ENCODE data around the gene PLEKHA4. TPM values are rescaled to one million over a fixed set of nuclear protein-coding genes. Genes with fewer than 3 reads are reported as not detected.
"Not testable (repeated sequence)": the region's sequence is repeated elsewhere in the genome, so short reads cannot be mapped to it uniquely, and the experiment has no call there.

Gene PLEKHA4
- total RNA-seq, 1 donor from 2014 or later = 40.0 TPM

DNA sequence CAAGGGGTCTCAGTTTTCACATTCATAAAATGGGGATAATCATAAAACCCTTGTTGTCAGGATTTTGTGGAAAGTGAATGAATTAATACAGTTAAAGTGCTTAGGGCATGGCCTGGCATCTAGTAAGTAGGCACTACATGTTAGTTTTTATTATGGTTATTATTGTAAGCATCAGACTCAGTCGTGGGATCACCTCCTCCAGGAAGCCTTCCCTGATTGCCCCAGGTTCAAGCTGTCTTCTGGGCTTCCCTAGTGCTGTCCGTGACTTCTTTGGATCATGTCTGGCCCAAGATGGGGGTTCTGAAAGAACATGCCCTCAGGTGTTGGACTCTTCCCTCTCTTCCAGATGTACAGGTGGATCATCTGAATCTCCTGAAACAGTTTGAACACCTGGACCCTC, 42.4 kb upstream of the PLEKHA4 start:
- TF ChIP-seq, protein P1, sequence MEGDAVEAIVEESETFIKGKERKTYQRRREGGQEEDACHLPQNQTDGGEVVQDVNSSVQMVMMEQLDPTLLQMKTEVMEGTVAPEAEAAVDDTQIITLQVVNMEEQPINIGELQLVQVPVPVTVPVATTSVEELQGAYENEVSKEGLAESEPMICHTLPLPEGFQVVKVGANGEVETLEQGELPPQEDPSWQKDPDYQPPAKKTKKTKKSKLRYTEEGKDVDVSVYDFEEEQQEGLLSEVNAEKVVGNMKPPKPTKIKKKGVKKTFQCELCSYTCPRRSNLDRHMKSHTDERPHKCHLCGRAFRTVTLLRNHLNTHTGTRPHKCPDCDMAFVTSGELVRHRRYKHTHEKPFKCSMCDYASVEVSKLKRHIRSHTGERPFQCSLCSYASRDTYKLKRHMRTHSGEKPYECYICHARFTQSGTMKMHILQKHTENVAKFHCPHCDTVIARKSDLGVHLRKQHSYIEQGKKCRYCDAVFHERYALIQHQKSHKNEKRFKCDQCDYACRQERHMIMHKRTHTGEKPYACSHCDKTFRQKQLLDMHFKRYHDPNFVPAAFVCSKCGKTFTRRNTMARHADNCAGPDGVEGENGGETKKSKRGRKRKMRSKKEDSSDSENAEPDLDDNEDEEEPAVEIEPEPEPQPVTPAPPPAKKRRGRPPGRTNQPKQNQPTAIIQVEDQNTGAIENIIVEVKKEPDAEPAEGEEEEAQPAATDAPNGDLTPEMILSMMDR (IDR thresholded peaks at IDR 0.05) = no peak
- Mint-ChIP-seq H3K27ac (ENCODE audit: unreplicated experiment) (no peak overlapping the region), H3K27me3 (ENCODE audit: unreplicated experiment) (no peaks in the 10 kb centered on the region), H3K36me3 (ENCODE audit: unreplicated experiment) (peaks cover 41% of the 10 kb centered on the region), H3K9me3 (ENCODE audit: unreplicated experiment) (no peaks in the 10 kb centered on the region), H3K4me1 (ENCODE audit: unreplicated experiment) (no peaks in the 10 kb centered on the region), H3K4me3 (ENCODE audit: unreplicated experiment) (no peak overlapping the region)
- DNase-seq (ENCODE audit: extremely low spot score, unreplicated experiment) = no peak

DNA sequence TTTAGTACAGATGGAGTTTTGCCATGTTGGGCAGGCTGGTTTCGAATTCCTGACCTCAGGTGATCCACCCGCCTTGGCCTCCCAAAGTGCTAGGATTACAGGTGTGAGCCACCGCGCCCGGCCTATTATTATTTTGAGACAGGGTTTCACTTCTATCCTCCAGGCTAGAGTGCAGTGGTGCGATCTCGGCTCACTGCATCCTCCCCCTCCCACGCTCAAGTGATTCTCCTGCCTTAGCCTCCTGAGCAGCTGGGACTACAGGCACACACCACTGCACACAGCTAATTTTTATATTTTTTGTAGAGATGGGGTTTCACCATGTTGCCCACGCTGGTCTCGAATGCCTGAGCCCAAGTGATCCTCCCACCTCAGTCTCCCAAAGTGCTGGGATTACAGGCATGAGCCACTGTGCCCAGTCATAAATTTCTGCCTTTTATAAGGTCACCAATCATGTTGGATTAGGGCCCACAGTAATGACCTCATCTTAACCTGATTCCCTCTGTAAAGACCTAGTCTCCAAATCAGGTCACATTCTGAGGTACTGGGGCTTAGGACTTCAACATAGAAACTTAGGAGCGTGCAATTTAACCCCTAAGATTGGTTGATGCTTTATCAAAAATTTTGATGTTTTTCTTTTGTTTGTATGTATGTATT, 41.1 kb upstream of the PLEKHA4 start:
- not testable (repeated sequence) for DNase-seq (ENCODE audit: extremely low spot score, unreplicated experiment); H3K27ac Mint-ChIP-seq (ENCODE audit: unreplicated experiment); H3K9me3 Mint-ChIP-seq (ENCODE audit: unreplicated experiment); H3K27me3 Mint-ChIP-seq (ENCODE audit: unreplicated experiment); H3K4me1 Mint-ChIP-seq (ENCODE audit: unreplicated experiment); H3K4me3 Mint-ChIP-seq (ENCODE audit: unreplicated experiment)
- peaks cover 43% of the 10 kb centered on the region for H3K36me3 Mint-ChIP-seq (ENCODE audit: unreplicated experiment)

DNA sequence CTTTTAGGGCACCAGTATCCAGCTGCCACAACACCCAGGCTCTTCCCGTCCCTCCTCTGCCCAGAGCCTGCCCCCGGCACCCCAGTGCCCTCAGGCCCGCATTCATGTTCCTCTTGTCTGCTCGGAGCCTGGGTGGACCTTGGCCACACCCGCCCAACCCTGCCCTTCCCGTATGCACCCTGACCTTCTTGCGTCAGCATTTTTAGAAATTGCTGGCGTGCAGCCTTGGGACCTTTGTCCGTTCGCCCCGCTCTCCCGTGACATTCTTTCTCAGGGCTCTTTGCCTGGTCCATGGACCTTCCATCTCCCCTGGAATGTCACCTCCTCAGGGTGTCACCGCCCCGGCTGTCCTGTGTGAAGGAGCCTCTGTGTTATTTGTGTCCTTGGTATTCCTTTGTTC, 39.3 kb upstream of the PLEKHA4 start:
- H3K27ac Mint-ChIP-seq (ENCODE audit: unreplicated experiment) = no peak overlapping the region
- peaks cover 32% of the 10 kb centered on the region for H3K36me3 Mint-ChIP-seq (ENCODE audit: unreplicated experiment)
- H3K9me3 Mint-ChIP-seq (ENCODE audit: unreplicated experiment) = no peaks in the 10 kb centered on the region
- H3K27me3 Mint-ChIP-seq (ENCODE audit: unreplicated experiment) = no peaks in the 10 kb centered on the region
- no peak for DNase-seq (ENCODE audit: extremely low spot score, unreplicated experiment)
- no peaks in the 10 kb centered on the region for H3K4me1 Mint-ChIP-seq (ENCODE audit: unreplicated experiment)
- TF ChIP-seq, protein P1 (IDR thresholded peaks at IDR 0.05) = no peak
- no peak overlapping the region for H3K4me3 Mint-ChIP-seq (ENCODE audit: unreplicated experiment)

DNA sequence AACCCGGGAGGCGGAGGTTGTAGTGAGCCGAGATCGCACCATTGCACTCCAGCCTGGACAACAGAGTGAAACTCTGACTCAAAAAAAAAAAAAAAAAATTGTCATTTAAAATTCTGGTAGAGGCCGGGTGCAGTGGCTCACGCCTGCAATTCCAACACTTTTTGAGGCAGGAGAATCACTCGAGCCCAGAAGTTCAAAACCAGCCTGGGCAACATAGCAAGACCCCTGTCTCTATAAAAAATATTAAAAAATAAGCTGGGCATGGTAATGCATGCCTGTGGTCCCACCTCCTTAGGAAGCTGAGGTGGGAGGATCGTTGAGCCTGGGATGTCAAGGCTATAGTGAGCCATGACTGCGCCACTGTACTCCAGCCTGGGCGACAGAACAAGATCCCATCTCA, 37.9 kb upstream of the PLEKHA4 start:
- H3K27me3 Mint-ChIP-seq (ENCODE audit: unreplicated experiment) = no peaks in the 10 kb centered on the region
- peaks cover 29% of the 10 kb centered on the region for H3K36me3 Mint-ChIP-seq (ENCODE audit: unreplicated experiment)
- peaks cover 10% of the 10 kb centered on the region for H3K4me1 Mint-ChIP-seq (ENCODE audit: unreplicated experiment)
- no peak overlapping the region for H3K27ac Mint-ChIP-seq (ENCODE audit: unreplicated experiment)
- H3K9me3 Mint-ChIP-seq (ENCODE audit: unreplicated experiment) = no peaks in the 10 kb centered on the region
- TF ChIP-seq, protein P1 (IDR thresholded peaks at IDR 0.05) = no peak
- DNase-seq (ENCODE audit: extremely low spot score, unreplicated experiment) = no peak
- no peak overlapping the region for H3K4me3 Mint-ChIP-seq (ENCODE audit: unreplicated experiment)

DNA sequence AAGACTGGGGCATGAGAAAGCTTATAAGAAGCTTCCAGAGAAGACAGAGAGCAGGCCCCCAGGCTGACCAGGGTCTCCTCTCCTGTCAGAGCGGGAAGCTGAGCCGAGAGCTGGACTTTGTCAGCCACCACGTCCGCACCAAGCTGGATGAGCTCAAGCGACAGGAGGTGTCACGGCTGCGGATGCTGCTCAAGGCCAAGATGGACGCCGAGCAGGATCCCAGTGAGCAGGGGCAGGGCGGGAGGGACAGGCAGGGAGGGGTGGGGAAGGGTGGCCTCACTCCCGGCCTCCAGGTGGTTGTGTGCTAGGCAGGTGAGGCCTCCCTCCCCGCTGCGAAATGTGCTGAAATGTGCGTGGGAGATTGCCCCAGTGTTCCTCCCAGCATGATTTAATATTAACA, 37.2 kb upstream of the PLEKHA4 start:
- H3K4me3 Mint-ChIP-seq (ENCODE audit: unreplicated experiment) = no peak overlapping the region
- H3K27me3 Mint-ChIP-seq (ENCODE audit: unreplicated experiment) = no peaks in the 10 kb centered on the region
- no peaks in the 10 kb centered on the region for H3K9me3 Mint-ChIP-seq (ENCODE audit: unreplicated experiment)
- no peak for DNase-seq (ENCODE audit: extremely low spot score, unreplicated experiment)
- H3K27ac Mint-ChIP-seq (ENCODE audit: unreplicated experiment) = no peak overlapping the region
- H3K36me3 Mint-ChIP-seq (ENCODE audit: unreplicated experiment) = peaks cover 24% of the 10 kb centered on the region
- TF ChIP-seq, protein P1 (IDR thresholded peaks at IDR 0.05) = no peak
- peaks cover 14% of the 10 kb centered on the region for H3K4me1 Mint-ChIP-seq (ENCODE audit: unreplicated experiment)

DNA sequence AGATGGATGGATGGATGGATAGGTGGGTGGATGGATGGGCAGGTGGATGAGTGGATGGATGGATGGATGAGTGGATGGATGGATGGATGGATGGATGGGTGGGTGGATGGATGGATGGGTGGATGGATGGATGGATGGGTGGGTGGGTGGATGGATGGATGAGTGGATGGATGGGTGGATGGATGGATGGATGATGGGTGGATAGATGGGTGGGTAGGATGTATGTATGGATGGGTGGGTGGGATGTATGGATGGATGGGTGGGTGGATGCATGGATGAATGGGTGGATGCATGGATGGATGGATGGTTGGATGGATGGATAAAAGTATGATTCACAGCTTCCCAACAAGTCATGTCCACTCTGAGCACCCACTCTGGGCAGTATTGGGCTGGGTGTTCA, 35.4 kb upstream of the PLEKHA4 start:
- H3K4me3 Mint-ChIP-seq (ENCODE audit: unreplicated experiment) = not testable (repeated sequence)

DNA sequence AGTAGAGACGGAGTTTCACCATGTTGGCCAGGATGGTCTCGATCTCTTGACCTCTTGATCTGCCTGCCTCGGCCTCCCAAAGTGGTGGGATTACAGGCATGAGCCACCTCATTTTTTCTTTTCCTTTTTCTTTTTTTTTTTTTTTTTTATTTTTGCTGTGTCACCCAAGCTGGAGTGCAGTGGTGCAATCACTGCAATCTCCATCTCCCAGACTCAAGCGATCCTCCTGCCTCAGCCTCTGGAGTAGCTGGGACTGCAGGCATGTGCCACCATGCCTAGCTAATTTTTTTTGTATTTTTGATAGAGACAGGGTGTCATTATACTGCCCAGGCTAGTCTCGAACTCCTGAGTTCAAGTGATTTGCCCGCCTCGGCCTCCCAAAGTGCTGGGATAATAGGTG, 33.9 kb upstream of the PLEKHA4 start:
- not testable (repeated sequence) for DNase-seq (ENCODE audit: extremely low spot score, unreplicated experiment); H3K27ac Mint-ChIP-seq (ENCODE audit: unreplicated experiment); H3K9me3 Mint-ChIP-seq (ENCODE audit: unreplicated experiment); H3K27me3 Mint-ChIP-seq (ENCODE audit: unreplicated experiment)
- Mint-ChIP-seq H3K36me3 (ENCODE audit: unreplicated experiment) (peaks cover 17% of the 10 kb centered on the region), H3K4me3 (ENCODE audit: unreplicated experiment) (peak overlapping the region; percentile 18), H3K4me1 (ENCODE audit: unreplicated experiment) (peaks cover 26% of the 10 kb centered on the region)

More for the DNA sequence above, 35.4 kb upstream of the PLEKHA4 start:
- H3K27me3 Mint-ChIP-seq (ENCODE audit: unreplicated experiment); H3K27ac Mint-ChIP-seq (ENCODE audit: unreplicated experiment); DNase-seq (ENCODE audit: extremely low spot score, unreplicated experiment); H3K9me3 Mint-ChIP-seq (ENCODE audit: unreplicated experiment): not testable (repeated sequence)
- Mint-ChIP-seq H3K36me3 (ENCODE audit: unreplicated experiment) (peaks cover 20% of the 10 kb centered on the region), H3K4me1 (ENCODE audit: unreplicated experiment) (peaks cover 26% of the 10 kb centered on the region)
